ENCODE data around the gene RGS16. TPM values are rescaled to one million over a fixed set of nuclear protein-coding genes. Genes with fewer than 3 reads are reported as not detected.

The RGS16 gene
- total RNA-seq, 2 experiments from 2014 or later = 20.1 to 29.5 TPM

GRCh38 chr1:182616130-182617013, 12.2 kb upstream of the RGS16 start:
- Histone ChIP-seq H4K20me1 (ENCODE audit: insufficient read depth, low read length) (no peaks in the 10 kb centered on the region), H3K36me3 (ENCODE audit: insufficient read depth, low read length) (no peaks in the 10 kb centered on the region; the same call in 1 of the 2 replicates), H3K4me2 (ENCODE audit: low read length) (peak overlapping the region; percentile 76), H3K4me1 (ENCODE audit: insufficient read depth, low read length, poor library complexity, severe bottlenecking) (peaks cover 79% of the 10 kb centered on the region), H3K9me3 (ENCODE audit: low read length) (peaks cover 3% of the 10 kb centered on the region; the same call in 1 of the 2 replicates), H2AFZ (ENCODE audit: low read length) (peak overlapping the region; percentile 80), H3K27ac (ENCODE audit: low read depth, low read length, poor library complexity, severe bottlenecking) (peak overlapping the region; percentile 71), H3K4me3 (ENCODE audit: low read depth, low read length, poor library complexity, severe bottlenecking) (peak overlapping the region; percentile 61), H3K9me2 (ENCODE audit: insufficient read depth, low read length) (no peaks in the 10 kb centered on the region), H3K79me2 (ENCODE audit: insufficient read depth, low read depth, low read length) (no peaks in the 10 kb centered on the region)
- TF ChIP-seq CTCF (conservative IDR thresholded peaks at IDR 0.05; ENCODE audit: low read length) (peak; percentile 50), EZH2phosphoT487 (IDR thresholded peaks at IDR 0.05; ENCODE audit: borderline replicate concordance, low read depth, low read length) (no peak)
- peak; percentile 86 for DNase-seq (ENCODE audit: low spot score)
- no TSS peak for BruUV-seq (replicated peaks)
- ChIA-PET CTCF (ENCODE audit: unreplicated experiment) (interaction anchor here (0.7 to 0.9 kb wide), 4 partner anchors 9 to 61 kb away, joined by 3 to 9 read pairs (median 4); no protein-coding TSS in a partner anchor), POLR2A (interaction anchor here (0.6 to 7.5 kb wide), 13 partner anchors 10 to 214 kb away, joined by 3 to 113 read pairs (median 6); partner anchors contain the start of genes RGS16 and RNASEL)
- intact Hi-C loops (cut with micrococcal nuclease; ENCODE audit: unreplicated experiment) = no loop called here

GRCh38 chr1:182615468-182616129, 11.4 kb upstream of the RGS16 start:
- H3K27ac ChIP-seq (ENCODE audit: low read depth, low read length, poor library complexity, severe bottlenecking) = peak overlapping the region; percentile 71
- peak overlapping the region; percentile 80 for H2AFZ ChIP-seq (ENCODE audit: low read length)
- H4K20me1 ChIP-seq (ENCODE audit: insufficient read depth, low read length) = no peaks in the 10 kb centered on the region
- H3K4me3 ChIP-seq (ENCODE audit: low read depth, low read length, poor library complexity, severe bottlenecking) = peak overlapping the region; percentile 61
- DNase-seq (ENCODE audit: low spot score) = peak; percentile 39
- BruUV-seq (replicated peaks) = no TSS peak
- POLR2A ChIA-PET = interaction anchor here (0.6 to 7.5 kb wide), 9 partner anchors 10 to 167 kb away, joined by 3 to 113 read pairs (median 4); partner anchors contain the start of gene RGS16
- CTCF ChIA-PET (ENCODE audit: unreplicated experiment) = no interaction called here
- TF ChIP-seq EZH2phosphoT487 (IDR thresholded peaks at IDR 0.05; ENCODE audit: borderline replicate concordance, low read depth, low read length) (no peak), CTCF (conservative IDR thresholded peaks at IDR 0.05; ENCODE audit: low read length) (no peak)
- H3K79me2 ChIP-seq (ENCODE audit: insufficient read depth, low read depth, low read length) = no peaks in the 10 kb centered on the region
- peak overlapping the region; percentile 76 for H3K4me2 ChIP-seq (ENCODE audit: low read length)
- H3K9me3 ChIP-seq (ENCODE audit: low read length) = no peaks in the 10 kb centered on the region
- no peaks in the 10 kb centered on the region for H3K9me2 ChIP-seq (ENCODE audit: insufficient read depth, low read length)
- intact Hi-C loops (cut with micrococcal nuclease; ENCODE audit: unreplicated experiment) = loop anchor here (1.0 kb wide), 1 partner anchor 11 kb away; the partner anchor contains the start of gene RGS16
- H3K36me3 ChIP-seq (ENCODE audit: insufficient read depth, low read length) = no peaks in the 10 kb centered on the region; the same call in 1 of the 2 replicates
- peaks cover 87% of the 10 kb centered on the region for H3K4me1 ChIP-seq (ENCODE audit: insufficient read depth, low read length, poor library complexity, severe bottlenecking)

Data from OCI-LY7 (cell line).